GM10266 (cell line): Measurements from ENCODE around the gene FHIP1B.

Experiments
- DNase-seq: peaks from one replicate; pipeline ENCODE4 v3.0.0; 2012; ENCODE audit errors: extremely low spot score
- TF ChIP-seq, protein P1 (sequence below): IDR thresholded peaks from 2 replicates; pipeline ENCODE4 v1.5.1; 2012; ENCODE audit warnings: mild to moderate bottlenecking, low read depth; ENCODE audit not compliant: control insufficient read depth, insufficient read depth; ENCODE audit errors: missing control alignments

Gene FHIP1B

DNA sequence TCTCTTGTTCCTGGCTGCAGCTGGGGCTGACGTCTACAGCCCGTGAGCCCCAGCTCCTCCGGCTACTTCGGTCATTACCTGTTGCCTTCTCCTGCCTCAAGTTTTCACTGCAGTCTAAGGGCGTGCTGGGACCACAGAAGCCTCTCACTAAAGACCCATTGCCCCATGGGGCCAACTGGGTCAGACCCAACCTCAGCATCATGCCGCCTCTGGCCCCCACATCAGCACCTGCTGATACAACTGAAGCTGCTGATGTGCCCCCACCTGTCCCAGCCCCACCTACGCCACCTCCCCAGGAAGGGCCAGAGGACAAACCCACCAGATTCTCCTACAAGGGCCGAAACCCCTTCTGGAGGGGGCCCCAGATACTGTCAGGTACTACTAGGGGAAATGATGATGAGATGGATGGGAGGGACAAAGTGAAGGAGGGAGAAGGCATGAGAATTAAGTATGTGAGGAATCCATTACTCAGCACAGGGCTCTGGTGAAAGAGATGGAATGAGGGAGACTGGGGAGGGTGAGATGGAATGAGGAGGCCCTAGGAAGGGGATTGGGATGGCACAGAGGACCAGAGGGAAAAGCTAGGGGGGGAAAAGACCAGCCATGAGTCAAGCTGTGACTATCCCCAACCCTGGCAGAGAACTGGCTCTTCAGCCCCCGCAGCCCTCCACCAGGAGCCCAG lies 24.0 kb downstream of the FHIP1B start:
- DNase-seq, result no peak
- TF ChIP-seq, protein P1, sequence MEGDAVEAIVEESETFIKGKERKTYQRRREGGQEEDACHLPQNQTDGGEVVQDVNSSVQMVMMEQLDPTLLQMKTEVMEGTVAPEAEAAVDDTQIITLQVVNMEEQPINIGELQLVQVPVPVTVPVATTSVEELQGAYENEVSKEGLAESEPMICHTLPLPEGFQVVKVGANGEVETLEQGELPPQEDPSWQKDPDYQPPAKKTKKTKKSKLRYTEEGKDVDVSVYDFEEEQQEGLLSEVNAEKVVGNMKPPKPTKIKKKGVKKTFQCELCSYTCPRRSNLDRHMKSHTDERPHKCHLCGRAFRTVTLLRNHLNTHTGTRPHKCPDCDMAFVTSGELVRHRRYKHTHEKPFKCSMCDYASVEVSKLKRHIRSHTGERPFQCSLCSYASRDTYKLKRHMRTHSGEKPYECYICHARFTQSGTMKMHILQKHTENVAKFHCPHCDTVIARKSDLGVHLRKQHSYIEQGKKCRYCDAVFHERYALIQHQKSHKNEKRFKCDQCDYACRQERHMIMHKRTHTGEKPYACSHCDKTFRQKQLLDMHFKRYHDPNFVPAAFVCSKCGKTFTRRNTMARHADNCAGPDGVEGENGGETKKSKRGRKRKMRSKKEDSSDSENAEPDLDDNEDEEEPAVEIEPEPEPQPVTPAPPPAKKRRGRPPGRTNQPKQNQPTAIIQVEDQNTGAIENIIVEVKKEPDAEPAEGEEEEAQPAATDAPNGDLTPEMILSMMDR, result no peak

DNA sequence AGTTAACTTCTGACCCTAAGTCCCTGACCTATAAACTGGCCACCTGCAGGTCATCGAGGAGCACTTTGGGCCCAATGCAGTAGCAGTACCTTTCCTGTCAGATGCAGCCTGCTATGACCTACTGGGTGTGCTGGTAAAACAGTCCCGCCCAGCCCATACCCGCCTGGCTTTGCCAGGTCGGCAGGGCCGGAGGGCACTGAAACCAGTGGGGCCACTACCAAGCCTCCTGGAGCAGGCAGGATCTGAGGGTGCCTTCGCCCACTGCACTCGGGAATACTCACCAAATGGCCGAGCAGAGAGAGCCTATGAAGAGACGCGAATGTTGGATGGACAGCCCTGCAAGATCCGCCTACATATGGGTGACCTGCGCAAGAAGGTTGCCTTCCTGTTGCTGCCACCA lies 24.6 kb downstream of the FHIP1B start:
- no peak for DNase-seq
- TF ChIP-seq, protein P1, result no peak

DNA sequence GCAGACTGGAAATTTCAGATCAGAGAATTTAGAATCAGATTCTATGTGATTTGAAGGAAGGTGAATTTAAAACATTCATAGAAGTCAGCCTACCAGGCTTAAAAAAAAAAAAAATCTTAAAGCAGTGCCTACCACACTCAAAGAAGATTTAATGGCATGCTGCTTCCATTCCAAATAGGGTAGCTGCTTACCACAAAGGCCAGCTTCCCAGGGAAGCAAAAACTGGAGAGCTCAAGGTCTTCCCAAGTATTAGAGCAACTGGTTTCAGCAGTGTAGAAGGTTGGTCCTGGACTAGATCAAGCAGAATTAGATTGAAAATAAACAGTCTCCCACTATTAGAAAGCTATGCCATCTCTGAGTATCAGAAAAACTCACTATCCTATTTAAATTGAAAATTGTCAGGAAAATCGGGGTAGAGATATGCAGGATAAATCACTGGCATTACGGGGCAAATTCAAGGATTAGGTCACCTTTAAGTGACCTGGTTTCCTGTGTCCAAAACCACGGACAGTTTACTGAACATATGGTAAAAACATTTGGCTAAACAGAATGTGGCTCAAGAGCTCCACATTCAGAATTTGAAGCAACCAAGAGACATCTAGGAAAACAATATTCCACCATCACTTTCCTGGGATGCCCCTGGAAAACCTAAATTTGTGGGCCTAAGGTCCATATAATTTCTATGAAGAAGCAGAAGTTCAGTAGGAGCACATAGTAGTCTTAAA lies 27.8 kb downstream of the FHIP1B start:
- no peak for DNase-seq
- TF ChIP-seq, protein P1, result no peak

DNA sequence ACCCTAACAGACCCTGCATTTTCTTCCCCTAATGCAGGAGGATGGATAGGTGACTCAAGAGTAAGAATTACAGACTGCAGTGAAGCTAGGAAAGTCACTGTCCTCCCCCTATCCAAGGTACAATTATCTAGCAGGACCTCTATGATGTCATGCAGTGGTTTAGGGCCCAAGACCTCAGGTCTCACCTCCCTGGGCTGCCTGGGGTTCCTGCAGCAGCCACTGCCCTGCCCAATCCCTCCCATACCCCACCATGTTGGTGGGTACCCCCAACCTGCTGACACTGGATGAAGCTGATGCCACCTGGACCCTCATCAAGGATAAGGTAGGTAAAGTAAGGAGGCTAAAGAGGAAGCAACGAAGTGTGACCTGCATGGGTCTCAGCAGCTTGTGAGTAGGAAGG lies 29.1 kb downstream of the FHIP1B start, which contains the start of gene C11orf42:
TSS of gene C11orf42 (plus strand) at position 192 of the 400 bp plus-strand sequence. CDS start at position 251, 59 bp downstream.
- TF ChIP-seq, protein P1, result no peak

DNA sequence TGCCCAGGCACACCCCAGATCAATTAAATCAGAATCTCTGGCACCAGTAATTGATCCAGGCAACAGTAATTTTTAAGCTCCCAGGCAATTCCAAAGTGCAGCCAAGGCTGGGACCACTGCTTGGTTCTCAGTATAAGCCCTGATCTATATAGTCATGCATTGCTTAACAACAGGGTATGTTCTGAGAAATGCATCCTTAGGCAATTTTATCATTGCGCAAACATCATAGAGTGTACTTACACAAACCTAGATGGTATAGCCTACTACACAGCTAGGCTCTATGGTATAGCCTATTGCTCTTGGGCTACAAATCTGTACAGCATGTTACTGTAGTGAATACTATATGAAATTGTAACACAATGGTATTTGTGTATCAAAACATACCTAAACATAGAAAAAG lies 29.7 kb downstream of the FHIP1B start:
- no peak for DNase-seq
- TF ChIP-seq, protein P1, result no peak

More for the DNA sequence above, 29.1 kb downstream of the FHIP1B start, which contains the start of gene C11orf42:
- DNase-seq, result no peak

DNA sequence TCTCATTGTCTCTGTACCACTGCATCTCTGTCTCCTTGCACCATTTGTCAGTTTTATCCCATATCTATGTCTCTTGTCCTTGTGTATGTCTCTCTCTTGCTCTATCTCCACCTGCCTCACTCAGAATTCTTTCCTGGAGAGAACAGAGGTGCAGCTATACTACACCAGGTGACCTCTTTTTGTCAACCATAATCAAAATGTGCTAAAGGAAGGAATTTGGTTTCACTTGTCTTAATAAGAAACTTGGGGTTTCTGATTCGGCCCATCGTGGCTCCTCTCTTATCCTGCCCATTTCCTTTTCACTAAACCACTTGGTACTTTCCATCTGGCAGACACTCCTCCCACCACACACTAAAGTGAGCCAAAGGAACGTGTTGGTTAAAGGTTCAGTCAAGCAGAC lies 31.1 kb downstream of the FHIP1B start:
- TF ChIP-seq, protein P1, result no peak
- peak; percentile 29 for DNase-seq

DNA sequence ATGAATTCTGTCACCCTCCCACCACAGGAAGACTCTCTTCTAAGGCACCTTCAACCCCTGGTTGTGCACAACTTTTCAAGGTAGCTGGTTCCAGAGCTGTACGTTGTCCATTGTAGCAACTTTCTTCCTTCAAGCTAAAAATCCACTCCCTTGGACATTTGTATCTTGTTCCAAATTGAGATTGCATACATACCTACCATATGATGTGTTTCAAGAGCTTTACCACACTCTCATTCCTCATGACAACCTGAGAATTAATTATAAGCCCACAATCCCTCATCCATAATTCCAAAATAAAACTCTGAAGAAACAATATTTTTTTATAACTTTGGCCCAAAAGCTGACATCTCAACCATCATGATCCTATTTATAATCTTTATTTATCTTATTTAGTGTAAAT lies 32.4 kb downstream of the FHIP1B start:
- TF ChIP-seq, protein P1, result no peak
- DNase-seq, result no peak
